CD4-positive, alpha-beta T cell (primary cell): ENCODE measurements around the gene RUNX2. TPM values are rescaled to one million over a fixed set of nuclear protein-coding genes. Genes with fewer than 3 reads are reported as not detected.

Experiments
- ATAC-seq: fragments of 200-7000 bp; cut with Tn5 transposase; one replicate; pipeline ENCODE4 v1.10.0; 2022; ENCODE audit warnings: mild to moderate bottlenecking; ENCODE audit not compliant: poor library complexity
- CTCF ChIA-PET: fragments of 350-600 bp; sonication (Branson Sonifier 250); formaldehyde crosslinking; loops from one replicate; lab custom pipeline; 2021; ENCODE audit warnings: antibody characterized with exemption, inconsistent platforms; lab: Charles Lee
- POLR2A ChIA-PET: fragments of 350-600 bp; sonication (Branson Sonifier 250); formaldehyde crosslinking; loops from one replicate; lab custom pipeline; 2021; ENCODE audit warnings: antibody characterized with exemption, inconsistent platforms; lab: Charles Lee
- DNase-seq, 14 experiments: peaks; one replicate each; pipeline ENCODE4 v3.0.0-alpha.2; 2013 to 2020; ENCODE audit warnings: mixed read lengths in 2 of 14
- H3K27ac ChIP-seq, 2 donors: one replicate each; pipeline versions ENCODE4 v1.5.1 to v1.7.0; 2013; ENCODE audit warnings: low read length in 2 of 2, low read depth in 1 of 2, mild to moderate bottlenecking in 1 of 2
- H3K27me3 ChIP-seq, 2 experiments: 1 replicate in 1 of 2; 2 replicates in 1 of 2; pipeline versions ENCODE4 v1.6.1 to v1.7.0; 2013; ENCODE audit warnings: low read length in 2 of 2, control low read depth in 1 of 2, mild to moderate bottlenecking in 1 of 2, moderate library complexity in 1 of 2; ENCODE audit not compliant: insufficient read depth in 2 of 2, control insufficient read depth in 1 of 2
- H3K36me3 ChIP-seq: one replicate; pipeline ENCODE4 v1.6.1; 2013; ENCODE audit warnings: low read length, control low read depth; ENCODE audit not compliant: insufficient read depth
- H3K4me1 ChIP-seq: one replicate; pipeline ENCODE4 v1.6.1; 2013; ENCODE audit warnings: low read length, control low read depth; ENCODE audit not compliant: insufficient read depth
- H3K4me3 ChIP-seq: one replicate; pipeline ENCODE4 v1.5.1; 2013; ENCODE audit warnings: mild to moderate bottlenecking, low read length, moderate library complexity
- H3K9me3 ChIP-seq, 2 experiments: 1 replicate in 1 of 2; 2 replicates in 1 of 2; pipeline versions ENCODE4 v1.6.1 to v1.7.0; 2013; ENCODE audit warnings: low read length in 2 of 2, mild to moderate bottlenecking in 2 of 2, control low read depth in 1 of 2, moderate library complexity in 1 of 2; ENCODE audit not compliant: control insufficient read depth in 1 of 2, insufficient read depth in 1 of 2
- H3K27ac Mint-ChIP-seq: one replicate; pipeline ENCODE4 v1.8.0; 2020; ENCODE audit warnings: mixed read lengths
- H3K27me3 Mint-ChIP-seq: one replicate; pipeline ENCODE4 v1.8.0; 2021; ENCODE audit warnings: mixed read lengths
- H3K36me3 Mint-ChIP-seq: one replicate; pipeline ENCODE4 v1.8.0; 2021; ENCODE audit warnings: low read depth, mixed read lengths
- H3K4me1 Mint-ChIP-seq: one replicate; pipeline ENCODE4 v1.8.0; 2021; ENCODE audit warnings: low read depth, mixed read lengths
- H3K4me3 Mint-ChIP-seq: one replicate; pipeline ENCODE4 v1.8.0; 2020; ENCODE audit warnings: mild to moderate bottlenecking, mixed read lengths
- H3K9me3 Mint-ChIP-seq: one replicate; pipeline ENCODE4 v1.8.0; 2020; ENCODE audit warnings: mixed read lengths
- intact Hi-C, 2 experiments: fragments of 100-400 bp; cut with DNase I in 1 of 2; cut with micrococcal nuclease in 1 of 2; formaldehyde crosslinking; loops; one replicate each; pipeline versions ENCODE4 v1.15.1 to v1.9.0; 2023 to 2025; cut with DNase I, micrococcal nuclease
- total RNA-seq, 174 experiments: library from RNA in 2 of 174; stranded (reverse) in 2 of 174; gene quantifications; one replicate each; pipeline ENCODE4 v1.2.3 and lab custom pipeline; 2021 to 2026
- TF ChIP-seq, protein P1 (sequence below): fragments of 200-600 bp; IDR thresholded peaks from one replicate; pipeline ENCODE4 v1.8.0; 2022; ENCODE audit warnings: antibody characterized with exemption, mild to moderate bottlenecking

Gene RUNX2
- total RNA-seq, 2 experiments from 2014 or later, result 17.5 to 18.0 TPM

DNA sequence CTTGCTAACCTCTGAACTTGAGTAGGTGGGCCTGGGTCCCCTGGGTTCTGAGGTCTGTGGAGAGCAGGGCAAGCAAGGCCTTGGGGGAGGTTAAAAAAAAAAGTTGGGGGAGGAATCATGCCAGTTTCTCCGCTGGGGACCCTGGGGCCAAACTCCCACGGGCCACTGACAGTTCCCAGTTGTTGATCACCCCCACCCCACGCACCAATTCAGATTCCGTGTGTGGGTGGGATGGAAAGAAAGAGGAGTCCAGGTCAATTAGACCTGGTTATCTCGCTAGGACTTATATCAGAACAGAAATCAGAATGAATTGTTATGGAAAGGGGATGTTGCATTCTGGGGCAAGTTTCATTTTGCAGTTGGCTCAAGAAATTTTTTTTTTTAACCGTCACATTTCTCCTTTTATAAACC is 96.3 kb downstream of the RUNX2 start:
- Mint-ChIP-seq H3K9me3 (no peaks in the 10 kb centered on the region), H3K36me3 (peaks cover 21% of the 10 kb centered on the region), H3K27ac (peak overlapping the region; percentile 79), H3K4me1 (peaks cover 54% of the 10 kb centered on the region), H3K27me3 (peaks cover 31% of the 10 kb centered on the region), H3K4me3 (peak overlapping the region; percentile 87)
- ChIA-PET CTCF (interaction anchor here (0.9 to 2.3 kb wide), 2 partner anchors 10 to 13 kb away, joined by 3 to 5 read pairs; no protein-coding TSS in a partner anchor), POLR2A (interaction anchor here (1.0 to 2.5 kb wide), 2 partner anchors 13 to 210 kb away, joined by 3 to 9 read pairs; no protein-coding TSS in a partner anchor)
- intact Hi-C loops, result loop anchor here (5.0 kb wide), 3 partner anchors 163 to 492 kb away; no protein-coding TSS in a partner anchor
- Histone ChIP-seq H3K36me3 (no peaks in the 10 kb centered on the region), H3K9me3 (no peaks in the 10 kb centered on the region), H3K4me3 (peak overlapping the region; percentile 94), H3K27me3 (peaks cover 18 to 20% of the 10 kb centered on the region in 2 experiments), H3K27ac (peak overlapping the region; percentile 7 to 59), H3K4me1 (peaks cover 46% of the 10 kb centered on the region)
- ATAC-seq (no peak), DNase-seq (no peak)
- TF ChIP-seq, protein P1, sequence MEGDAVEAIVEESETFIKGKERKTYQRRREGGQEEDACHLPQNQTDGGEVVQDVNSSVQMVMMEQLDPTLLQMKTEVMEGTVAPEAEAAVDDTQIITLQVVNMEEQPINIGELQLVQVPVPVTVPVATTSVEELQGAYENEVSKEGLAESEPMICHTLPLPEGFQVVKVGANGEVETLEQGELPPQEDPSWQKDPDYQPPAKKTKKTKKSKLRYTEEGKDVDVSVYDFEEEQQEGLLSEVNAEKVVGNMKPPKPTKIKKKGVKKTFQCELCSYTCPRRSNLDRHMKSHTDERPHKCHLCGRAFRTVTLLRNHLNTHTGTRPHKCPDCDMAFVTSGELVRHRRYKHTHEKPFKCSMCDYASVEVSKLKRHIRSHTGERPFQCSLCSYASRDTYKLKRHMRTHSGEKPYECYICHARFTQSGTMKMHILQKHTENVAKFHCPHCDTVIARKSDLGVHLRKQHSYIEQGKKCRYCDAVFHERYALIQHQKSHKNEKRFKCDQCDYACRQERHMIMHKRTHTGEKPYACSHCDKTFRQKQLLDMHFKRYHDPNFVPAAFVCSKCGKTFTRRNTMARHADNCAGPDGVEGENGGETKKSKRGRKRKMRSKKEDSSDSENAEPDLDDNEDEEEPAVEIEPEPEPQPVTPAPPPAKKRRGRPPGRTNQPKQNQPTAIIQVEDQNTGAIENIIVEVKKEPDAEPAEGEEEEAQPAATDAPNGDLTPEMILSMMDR, result no peak

DNA sequence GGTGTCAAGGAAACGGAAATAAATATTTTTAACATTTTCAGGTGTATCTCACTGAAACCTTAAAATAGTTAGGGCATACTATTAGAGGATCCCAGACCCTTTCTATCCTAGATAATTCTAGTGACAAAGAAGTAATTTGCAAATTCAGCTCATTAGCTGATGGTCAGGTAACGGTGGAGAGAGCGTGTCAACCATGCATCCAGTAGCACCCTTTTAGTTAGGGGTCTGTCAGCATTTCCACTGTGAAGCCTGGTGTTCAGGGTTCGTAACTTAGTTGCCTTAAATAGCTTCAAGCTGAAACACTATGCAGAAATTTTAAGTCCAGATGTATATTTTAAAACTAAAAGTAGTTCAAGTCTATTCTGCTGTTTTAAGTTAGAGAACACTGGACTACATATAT is 98.1 kb downstream of the RUNX2 start:
- H3K36me3 ChIP-seq, result no peaks in the 10 kb centered on the region
- DNase-seq (no peak), ATAC-seq (no peak)
- ChIA-PET POLR2A (interaction anchor here (0.9 to 1.2 kb wide), 5 partner anchors 10 to 288 kb away, joined by 3 to 6 read pairs (median 4); partner anchors contain the start of gene SUPT3H), CTCF (interaction anchor here (2.3 kb wide), 1 partner anchor 11 kb away, joined by 5 read pairs; no protein-coding TSS in a partner anchor)
- peaks cover 38% of the 10 kb centered on the region for H3K4me1 ChIP-seq
- peak overlapping the region; percentile 12 for H3K4me3 ChIP-seq
- H3K9me3 Mint-ChIP-seq, result no peaks in the 10 kb centered on the region
- peaks cover 6 to 10% of the 10 kb centered on the region in 2 experiments for H3K27me3 ChIP-seq
- H3K27ac ChIP-seq, result peak overlapping the region in 1 of 2 donors; percentile 19
- intact Hi-C loops, result no loop called here
- peak overlapping the region; percentile 79 for H3K27ac Mint-ChIP-seq
- peaks cover 52% of the 10 kb centered on the region for H3K4me1 Mint-ChIP-seq
- H3K9me3 ChIP-seq, result no peaks in the 10 kb centered on the region
- peak overlapping the region; percentile 47 for H3K4me3 Mint-ChIP-seq
- H3K27me3 Mint-ChIP-seq, result peaks cover 15% of the 10 kb centered on the region
- peaks cover 13% of the 10 kb centered on the region for H3K36me3 Mint-ChIP-seq
- TF ChIP-seq, protein P1, result no peak

DNA sequence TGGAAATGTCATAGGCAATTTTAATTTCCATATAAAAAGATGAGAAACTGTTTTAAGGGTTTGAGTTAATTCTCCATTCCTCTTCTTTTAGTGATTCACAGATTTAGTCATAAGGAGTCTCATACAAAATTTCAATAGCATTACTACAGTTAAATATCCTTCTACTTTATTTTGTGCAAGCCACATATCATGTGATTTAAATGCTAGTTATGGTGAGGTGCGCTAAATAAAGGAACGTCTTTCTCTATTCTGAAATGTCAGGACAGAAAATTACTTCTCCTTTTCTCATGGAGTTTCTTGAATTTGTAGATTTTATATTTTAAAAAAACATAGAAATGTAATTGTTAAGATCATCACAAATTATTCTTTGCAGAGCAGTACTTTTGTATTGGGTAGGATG is 99.6 kb downstream of the RUNX2 start:
- POLR2A ChIA-PET, result interaction anchor here (1.2 kb wide), 1 partner anchor 50 kb away, joined by 3 read pairs; the partner anchor contains the start of gene SUPT3H

More for the DNA sequence above, 99.6 kb downstream of the RUNX2 start:
- intact Hi-C loops, result no loop called here
- ATAC-seq, result no peak
- Mint-ChIP-seq H3K4me3 (no peak overlapping the region), H3K4me1 (peaks cover 55% of the 10 kb centered on the region), H3K9me3 (no peaks in the 10 kb centered on the region), H3K36me3 (peaks cover 10% of the 10 kb centered on the region), H3K27ac (peak overlapping the region; percentile 40), H3K27me3 (peaks cover 5% of the 10 kb centered on the region)
- no peak overlapping the region for H3K27ac ChIP-seq
- H3K36me3 ChIP-seq, result no peaks in the 10 kb centered on the region
- H3K27me3 ChIP-seq, result peaks cover 6 to 9% of the 10 kb centered on the region in 2 experiments
- DNase-seq, result no peak
- no peaks in the 10 kb centered on the region for H3K9me3 ChIP-seq
- CTCF ChIA-PET, result interaction anchor here (1.2 kb wide), 1 partner anchor 8 kb away, joined by 3 read pairs; no protein-coding TSS in a partner anchor
- no peak overlapping the region for H3K4me3 ChIP-seq
- TF ChIP-seq, protein P1, result no peak
- H3K4me1 ChIP-seq, result peaks cover 34% of the 10 kb centered on the region
